GM11168 (cell line): ENCODE results near the gene TNNC1.

Source experiments
- in situ Hi-C: fragments of 300-500 bp; cut with MboI; formaldehyde crosslinking; loops from one replicate; pipeline ENCODE4 v1.12.0; 2022; ENCODE audit warnings: low sequenced_read_pairs; ENCODE audit not compliant: unreplicated experiment

Gene TNNC1

DNA sequence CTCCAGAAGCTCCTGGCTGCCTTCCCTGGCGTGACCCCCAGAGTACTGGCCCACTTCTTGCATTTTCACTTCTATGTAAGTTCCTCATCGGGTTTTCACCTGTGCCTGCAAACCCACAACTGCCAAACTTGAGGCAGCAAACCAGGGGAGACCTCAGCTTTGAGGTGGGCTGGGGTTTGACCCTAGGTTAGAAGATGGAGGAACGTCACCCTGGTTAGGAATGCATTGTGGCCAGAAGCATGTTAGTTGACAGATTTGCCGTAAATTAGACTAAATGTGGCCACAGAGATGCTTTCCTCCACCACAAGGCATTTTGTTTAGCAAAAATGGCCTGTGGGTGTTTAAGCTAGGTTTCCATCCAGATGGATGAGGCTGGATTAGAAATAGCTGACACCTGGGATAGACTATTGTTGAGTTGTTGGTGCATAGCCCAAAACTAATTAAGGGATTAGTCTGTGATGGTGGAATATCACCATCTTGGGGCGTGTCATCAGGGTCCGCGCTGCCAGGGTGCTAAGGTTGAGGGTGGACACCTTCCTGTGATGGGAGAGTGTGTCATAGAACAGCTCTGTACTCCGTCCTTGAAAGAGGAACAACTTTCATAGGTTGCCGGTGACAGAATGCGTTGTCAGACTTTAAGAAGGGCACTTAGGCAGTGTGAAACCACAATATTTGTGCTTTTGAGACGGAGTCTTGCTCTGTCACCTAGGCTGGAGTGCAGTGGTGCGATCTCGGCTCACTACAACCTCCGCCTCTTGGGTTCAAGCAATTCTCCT, 5.1 kb upstream of the TNNC1 start:
- in situ Hi-C loops = no loop called here

DNA sequence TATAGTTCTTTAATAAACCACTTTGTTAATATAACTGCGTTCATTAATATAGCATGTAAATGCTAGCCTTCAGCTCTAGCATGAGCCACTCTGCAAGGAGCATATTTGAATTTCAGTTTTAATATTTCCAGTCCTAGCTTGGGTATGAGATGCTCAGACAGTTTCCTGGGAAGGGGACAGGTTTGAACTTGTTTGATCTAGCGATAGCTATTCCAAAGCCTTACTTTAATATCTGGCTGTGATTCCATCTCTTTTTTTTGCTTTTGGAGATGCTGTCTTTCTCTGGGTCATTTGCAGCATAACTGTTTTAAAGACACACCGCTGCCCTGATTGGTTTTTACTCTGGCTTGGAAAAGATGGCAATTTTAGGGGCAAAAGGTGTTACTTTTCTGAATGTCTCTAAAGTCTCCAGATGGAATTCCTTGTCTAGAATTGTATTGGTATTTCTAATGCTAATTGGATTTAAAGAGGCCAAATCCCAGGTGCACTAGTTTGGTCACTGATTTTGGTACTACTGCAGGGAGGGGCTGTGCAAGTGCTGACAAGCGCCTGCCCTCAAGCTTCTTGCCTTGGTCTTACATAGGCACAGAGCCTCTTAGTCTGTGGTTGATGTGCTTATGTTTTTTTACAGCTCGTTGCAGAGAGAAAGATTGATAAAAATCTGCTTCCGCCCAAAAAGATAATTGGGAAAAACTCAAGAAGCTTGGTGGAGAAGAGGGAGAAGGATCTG, 4.4 kb upstream of the TNNC1 start:
- in situ Hi-C loops = no loop called here

GRCh38 chr3:52456800-52457183, 3.0 kb upstream of the TNNC1 start:
- in situ Hi-C loops = no loop called here

DNA sequence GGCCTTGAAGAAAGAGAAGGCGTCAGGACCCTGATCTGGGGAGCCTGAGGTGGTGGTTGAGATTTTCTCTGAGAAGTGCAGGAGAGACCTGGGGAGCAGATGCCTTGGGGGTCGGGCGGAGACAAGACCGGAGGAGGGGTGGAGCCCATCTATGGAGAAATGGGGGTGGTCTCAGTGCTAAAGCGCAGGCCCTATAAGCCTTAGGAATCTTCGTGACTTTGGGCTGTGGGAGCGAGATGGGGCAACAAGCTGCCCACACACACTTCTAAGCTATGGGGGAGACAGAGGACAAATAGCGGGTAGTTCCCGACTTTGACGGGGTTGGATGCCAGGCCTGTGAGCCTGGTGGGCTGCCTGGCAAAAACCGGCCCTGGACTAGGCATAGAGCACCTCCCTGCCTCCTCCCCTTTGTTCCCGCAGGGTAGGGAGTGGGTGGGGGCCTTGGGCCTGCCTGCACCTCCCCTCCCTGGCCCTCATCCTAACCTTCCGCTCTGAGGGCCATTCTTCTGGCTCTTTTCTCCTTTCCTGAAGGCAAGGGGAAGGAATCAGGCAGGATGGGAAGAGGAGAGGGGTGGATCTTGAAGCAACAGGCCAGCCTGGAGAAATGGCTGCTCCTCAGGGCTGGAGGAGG, 2.4 kb upstream of the TNNC1 start:
- in situ Hi-C loops = no loop called here

DNA sequence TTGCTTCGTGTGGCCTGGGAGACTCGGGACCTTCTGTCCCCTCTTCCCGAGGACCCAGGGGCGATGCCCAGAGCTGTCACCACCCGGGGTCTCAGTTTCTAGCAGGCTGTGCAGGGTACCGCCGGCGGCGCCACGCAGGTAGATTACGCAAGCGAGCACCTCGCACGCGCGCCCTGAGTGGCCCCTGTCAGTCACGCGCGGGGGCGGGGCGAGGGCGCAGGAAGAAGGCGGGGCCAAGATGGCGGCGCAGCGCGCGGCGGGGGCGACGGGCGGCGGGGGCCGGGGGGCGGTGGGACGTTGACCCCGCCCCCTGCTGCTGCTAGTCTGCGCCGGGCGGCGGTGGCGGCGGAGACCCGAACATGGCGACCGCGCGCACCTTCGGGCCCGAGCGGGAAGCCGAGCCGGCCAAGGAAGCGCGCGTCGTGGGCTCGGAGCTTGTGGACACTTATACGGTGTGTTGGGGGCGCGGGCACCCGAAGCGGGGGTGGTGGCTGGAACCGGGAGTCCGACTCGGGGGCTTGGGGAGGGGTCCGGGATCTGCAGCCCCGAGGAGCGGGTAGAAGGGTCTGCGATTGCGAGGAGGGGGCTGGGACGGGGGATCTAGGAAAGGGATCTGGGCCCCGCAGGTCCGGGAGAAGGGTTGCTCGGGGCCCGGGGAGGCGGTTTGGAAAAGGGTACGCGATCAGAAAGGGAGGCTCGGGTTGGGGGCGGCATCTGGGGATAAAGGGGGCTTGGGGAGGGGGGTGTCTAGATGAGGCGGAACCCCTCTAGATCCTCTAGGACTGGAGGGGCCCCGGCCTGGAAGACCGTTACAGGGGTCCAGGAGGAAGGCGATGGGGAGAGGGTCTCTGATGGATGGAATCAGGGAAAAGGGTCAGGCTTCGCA, 1.7 kb upstream of the TNNC1 start, which contains the start of gene NISCH:
Gene NISCH (plus strand): TSS at position 322 of the 886 bp plus-strand sequence. CDS start 38 bp downstream, at position 360.
- in situ Hi-C loops = no loop called here

GRCh38 chr3:52454938-52455282, 1.1 kb upstream of the TNNC1 start:
- in situ Hi-C loops = no loop called here

DNA sequence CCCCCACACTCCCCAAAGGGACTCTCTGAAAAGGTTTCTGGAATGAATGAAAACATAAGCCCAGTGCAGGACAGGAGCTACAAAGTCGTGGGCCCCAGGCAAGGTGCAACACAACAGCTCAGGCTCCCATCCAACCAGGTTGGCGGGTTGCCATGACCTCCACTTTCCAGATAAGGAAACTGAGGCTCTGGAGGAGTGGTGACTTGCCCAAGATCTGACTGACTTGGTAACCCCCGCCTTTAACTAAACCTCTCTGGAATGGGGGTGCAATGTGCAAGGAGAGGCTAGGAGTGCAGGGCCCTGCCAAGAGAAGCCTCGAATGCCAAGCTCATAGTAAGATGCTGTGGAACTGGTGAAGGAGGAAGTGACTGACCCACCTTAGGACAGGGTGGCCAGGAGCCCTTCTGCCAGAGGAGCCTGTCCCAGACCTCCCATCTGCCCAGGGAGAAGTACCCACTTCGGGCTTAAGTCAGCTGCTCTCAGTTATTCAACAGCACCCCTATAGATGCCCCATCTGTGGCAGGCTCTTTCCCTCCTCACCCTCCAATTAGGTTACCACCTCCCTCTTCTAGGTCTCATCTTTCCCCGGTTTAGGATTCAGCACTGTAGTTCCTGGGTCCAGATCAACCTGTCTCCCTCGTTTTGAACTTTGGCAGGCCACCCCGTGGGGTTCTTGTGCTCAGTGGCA, 553 bp upstream of the TNNC1 start:
- in situ Hi-C loops = no loop called here

DNA sequence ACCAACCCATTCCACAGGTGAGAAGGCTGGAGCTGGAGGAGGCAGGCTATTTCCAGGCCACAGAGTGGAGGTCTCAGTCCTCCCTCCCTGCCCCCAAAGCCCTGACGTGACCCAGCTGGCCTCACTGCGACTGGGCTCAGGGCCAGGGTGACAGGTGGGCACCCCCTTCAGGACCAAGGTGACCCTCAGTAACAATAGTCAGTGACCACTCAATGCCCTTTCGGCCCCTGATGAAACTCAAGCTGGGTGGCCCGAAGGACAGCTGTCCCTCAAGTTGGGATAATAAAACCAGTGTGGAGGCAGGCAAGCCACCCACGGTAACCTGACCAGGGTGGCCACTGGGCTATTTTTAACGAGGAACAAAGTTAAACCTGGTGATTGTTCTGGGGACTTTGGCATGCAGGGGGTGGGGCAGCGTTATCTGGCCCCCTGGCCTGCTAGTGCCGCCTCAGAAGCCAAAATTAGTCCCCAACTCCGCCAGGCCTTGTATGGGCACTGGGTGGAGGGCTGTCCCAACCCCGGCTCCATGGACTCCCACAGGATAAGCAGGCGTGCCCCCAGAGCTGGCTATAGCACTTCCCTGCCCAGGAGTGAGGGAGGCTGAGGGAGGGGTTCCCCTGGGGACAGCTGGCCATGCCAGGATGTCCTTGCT, 1.1 kb downstream of the TNNC1 start:
- in situ Hi-C loops = no loop called here

DNA sequence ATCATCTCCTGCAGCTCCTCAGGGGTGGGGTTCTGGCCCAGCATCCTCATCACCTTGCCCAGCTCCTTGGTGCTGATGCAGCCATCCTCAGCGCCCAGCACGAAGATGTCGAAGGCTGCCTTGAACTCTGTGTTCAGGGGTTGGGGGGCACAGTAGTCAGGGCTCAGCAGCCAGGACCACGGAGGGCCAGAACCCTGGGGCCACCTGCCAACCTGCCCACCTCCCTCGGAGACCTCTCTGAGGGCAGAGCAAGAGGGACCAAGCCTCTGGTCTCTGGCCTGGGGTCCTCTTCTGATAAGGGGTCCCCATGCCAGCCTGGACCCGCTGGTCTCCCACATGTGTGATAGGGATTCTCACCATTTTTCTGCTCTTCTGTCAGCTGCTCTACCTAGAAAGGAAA, 1.7 kb downstream of the TNNC1 start:
- in situ Hi-C loops = no loop called here

DNA sequence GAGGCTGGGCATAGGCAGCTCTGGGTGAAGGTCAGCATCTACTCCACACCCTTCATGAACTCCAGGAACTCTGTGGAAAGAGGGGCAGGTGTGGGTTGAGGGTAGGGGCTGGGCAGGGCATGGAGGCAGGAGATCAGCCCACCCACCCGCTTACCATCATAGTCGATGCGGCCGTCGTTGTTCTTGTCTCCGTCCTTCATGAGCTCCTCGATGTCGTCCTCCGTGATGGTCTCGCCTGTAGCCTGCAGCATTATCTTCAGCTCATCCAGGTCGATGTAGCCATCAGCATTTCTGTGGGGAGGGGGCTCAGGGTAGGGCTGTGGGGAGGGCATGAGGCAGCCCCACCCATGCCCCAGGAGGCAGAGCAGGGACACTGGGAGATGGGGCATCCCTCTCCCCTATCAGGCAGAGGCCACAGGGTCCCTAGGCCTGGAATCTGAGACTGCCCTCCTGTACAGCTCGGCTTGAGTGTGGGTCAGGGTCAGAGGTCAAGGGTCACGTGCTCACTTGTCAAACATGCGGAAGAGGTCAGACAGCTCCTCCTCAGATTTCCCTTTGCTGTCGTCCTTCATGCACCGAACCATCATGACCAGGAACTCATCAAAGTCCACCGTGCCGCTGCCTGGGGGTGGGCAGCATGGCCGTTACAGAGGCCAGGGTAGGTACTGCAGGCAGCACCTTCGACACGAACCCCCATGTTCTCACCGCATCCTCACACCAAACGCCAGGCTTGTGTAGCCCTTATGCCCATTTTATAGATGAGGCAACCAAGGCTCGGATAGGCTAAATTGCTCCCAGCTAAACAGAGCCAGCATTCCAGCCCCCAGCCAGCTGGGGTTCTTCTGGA, 2.4 kb downstream of the TNNC1 start:
- in situ Hi-C loops = no loop called here

DNA sequence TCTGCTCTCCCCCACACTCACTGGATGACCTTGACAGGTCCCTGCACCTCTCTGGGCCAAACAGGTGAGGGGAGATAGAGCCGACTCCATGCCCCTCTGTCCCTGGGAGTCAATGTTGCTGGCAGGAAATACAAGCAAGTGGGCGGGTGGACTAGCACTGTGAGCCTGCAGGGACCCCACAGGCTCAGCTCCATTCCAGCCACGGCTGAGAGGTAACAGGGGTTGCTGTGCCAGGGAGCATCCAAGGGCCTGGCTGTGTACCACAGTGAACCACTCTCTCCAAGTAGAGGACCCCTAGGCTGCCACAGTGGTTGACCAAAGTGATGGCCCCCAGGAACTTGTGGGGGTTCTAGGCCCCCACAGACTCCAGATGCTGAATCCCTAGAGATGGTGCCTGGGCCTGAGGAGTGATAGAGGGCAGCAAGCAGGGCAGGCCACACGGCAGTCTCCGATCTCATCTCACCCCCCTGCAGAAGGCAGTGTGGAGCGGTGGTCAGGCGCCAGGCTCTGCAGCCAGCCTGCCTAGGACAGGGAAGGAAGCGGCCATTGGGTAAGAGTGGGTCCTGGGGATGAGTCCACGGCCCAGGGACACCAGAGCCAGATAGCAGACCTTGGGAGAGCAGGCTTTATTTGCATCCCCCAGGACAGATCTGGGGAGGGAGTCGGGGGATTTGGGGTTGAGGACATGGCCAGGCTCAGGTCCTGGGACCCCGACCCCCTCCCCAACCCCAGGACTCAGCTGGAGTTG, 3.2 kb downstream of the TNNC1 start:
- in situ Hi-C loops = no loop called here

DNA sequence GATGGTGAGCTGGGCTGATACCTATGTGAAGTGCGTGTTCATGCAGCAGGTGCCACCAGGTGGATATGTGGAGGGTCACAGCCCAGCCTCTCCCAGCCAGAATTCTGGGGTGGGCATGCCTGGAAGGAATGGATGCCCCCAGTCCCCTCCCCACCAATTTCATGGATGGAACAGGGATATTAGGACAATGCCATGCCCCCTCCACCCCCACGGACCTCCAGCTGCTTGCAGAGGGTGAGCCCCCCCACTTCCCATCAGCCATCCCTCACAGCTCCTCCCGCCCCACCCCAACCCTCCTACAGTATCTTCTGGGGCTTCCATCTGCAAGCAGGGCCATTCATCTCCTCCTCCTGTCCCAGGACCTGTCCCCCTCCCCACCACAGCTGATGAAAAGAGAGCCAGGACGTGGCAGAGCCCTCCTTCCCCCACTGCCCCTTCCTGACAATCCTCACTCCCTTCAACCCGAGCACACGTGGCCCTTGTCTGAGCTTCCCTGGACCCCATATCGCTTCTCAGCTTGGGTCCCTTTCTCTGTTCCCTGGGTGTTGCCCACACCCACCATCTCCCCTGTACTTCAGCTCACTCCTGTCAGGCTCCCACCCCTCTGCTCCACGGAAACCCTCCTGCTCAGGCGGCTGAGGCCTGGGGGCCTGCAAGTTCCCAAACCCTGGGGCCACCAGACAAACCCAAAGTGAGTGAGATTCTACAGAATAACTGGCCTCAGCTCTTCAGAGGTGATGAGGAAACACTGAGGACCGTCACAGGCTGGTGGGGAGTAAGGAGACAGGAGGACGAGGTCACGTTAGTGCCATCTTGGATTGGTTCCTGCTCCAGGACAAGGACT, 6.1 kb downstream of the TNNC1 start:
- in situ Hi-C loops = no loop called here

DNA sequence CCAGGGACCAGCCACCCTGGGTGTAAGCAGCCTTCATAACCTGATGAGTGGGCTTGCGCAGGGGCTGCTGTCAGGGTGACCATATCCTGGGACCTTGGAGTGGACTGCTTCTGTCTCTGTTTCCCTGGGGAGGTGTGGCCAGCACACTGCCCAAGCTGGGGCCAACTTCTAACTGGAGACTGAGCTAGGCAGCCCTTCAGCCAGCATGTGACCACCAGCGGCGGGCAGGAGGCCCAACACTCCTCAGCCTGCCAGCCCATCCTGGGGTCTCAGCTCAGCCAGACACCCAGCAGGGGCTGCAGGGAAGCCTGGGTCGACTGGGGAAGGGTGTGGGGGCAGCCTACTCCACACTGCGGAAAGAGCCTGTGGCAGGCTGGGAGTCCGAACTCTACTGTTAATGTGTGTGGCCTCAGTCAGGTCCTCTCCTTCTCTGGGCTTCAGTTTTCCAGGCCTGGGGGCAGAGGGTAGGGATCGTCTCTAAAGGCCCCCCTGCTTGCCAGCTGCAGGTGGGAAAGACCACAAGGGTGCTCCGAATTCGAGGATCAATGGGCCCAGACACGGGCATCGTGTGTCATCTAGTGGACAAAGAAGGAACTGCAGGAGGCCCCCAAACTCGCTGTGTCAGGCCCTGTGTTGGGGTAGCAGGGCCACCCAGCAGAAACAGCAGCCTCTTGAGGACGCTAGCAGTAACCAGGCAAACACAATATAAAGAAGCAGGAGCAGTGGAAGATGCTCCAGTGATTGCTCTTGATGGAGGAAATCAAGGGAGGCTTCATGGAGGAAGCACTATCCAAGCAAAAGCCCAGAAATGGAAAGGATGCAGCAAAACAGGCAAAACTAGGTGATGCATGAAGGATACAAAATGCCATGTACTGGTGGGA, 7.0 kb downstream of the TNNC1 start:
- in situ Hi-C loops = no loop called here

DNA sequence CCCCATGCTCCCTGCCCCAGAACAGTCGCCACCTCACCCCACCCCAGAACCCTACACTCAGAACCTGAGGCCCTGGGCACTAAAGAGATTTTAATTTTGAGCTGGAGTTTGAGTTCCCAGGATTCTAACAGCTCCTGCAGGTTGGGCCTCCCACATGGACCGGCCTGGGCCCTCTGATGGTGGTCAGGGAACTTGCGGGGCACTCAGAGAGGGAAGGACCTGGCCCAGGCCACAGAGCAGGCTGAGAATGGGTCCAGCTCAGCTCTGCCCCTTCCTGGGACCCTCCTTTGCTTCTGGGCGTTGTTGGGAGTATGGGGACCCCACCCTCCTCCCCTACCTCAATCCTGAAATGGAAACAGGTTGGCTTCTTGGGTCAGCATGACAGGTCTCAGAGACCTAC, 7.8 kb downstream of the TNNC1 start:
- in situ Hi-C loops = no loop called here

DNA sequence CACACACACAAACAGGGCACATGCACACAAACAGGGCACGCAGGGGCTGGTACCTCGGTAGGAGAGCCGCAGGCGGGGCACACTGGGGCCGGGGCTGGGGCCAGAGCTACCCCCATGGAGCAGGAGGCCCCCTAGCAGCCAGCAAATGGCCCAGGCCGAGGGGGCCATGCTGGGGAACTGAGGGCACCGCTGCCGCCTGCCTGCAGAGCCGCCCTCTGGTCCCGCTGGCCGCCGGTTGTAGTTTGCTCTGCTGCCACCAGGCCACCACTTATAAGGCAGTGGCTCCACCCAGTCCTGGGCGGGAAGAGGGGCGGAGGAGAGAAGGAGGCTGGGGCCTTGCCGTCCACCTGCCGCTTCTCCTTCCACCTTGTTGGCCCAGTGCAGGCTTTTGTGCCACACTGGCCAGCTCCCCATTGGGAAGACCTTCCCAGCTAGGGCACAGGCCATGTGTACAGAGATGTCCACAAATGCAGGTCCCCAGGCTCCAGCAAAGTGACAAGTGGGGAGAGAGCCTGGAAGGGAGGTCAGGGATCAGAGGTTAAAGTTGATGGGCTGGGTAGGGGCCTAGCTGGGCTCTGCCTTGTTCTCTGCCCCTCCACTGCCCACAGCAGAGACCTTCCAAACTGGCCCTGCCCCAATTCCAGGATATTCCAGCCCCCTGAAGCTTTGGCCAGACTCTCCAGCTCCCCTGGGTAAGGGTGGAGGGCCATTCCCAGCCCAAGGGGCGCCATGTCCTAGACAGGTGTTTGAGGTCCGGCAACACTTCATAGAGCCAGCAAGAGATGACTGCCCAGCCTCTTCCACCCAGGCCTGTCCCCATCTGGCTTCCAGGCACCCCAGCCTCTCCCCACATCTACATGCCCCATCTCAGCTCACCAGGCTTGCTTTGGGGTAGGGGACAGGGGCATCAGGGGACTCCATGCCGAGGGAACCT, 8.7 kb downstream of the TNNC1 start, which contains the start of gene SEMA3G:
Gene SEMA3G (minus strand): TSS at position 244 of the 934 bp plus-strand sequence. CDS start 76 bp downstream, at position 168.
- in situ Hi-C loops = no loop called here
